H9 (cell line): ENCODE data around the gene UNC80. TPM values are rescaled to one million over a fixed set of nuclear protein-coding genes. Genes with fewer than 3 reads are reported as not detected.

Experiments used
- DNase-seq: peaks from one replicate; pipeline ENCODE4 v3.0.0-alpha.2; 2017
- H2AFZ ChIP-seq: one replicate; pipeline ENCODE4 v1.6.1; 2013; ENCODE audit warnings: mild to moderate bottlenecking, low read length, control low read depth, moderate library complexity
- H2AK5ac ChIP-seq: 2 replicates; pipeline ENCODE4 v1.6.1; 2013; ENCODE audit warnings: low read length, control low read depth, mixed read lengths; ENCODE audit not compliant: insufficient read length
- H2BK120ac ChIP-seq: one replicate; pipeline ENCODE4 v1.6.1; 2013; ENCODE audit warnings: low read depth, mild to moderate bottlenecking, low read length, control low read depth, inconsistent platforms; ENCODE audit not compliant: poor library complexity, severe bottlenecking
- H2BK12ac ChIP-seq: 2 replicates; pipeline ENCODE4 v1.6.1; 2013; ENCODE audit warnings: low read length, control low read depth, mixed read lengths, low read depth; ENCODE audit not compliant: insufficient read length
- H2BK15ac ChIP-seq: 2 replicates; pipeline ENCODE4 v1.6.1; 2013; ENCODE audit warnings: low read depth, low read length, control low read depth
- H2BK20ac ChIP-seq: one replicate; pipeline ENCODE4 v1.6.1; 2013; ENCODE audit warnings: low read depth, mild to moderate bottlenecking, low read length, control low read depth, inconsistent platforms; ENCODE audit not compliant: poor library complexity, severe bottlenecking
- H2BK5ac ChIP-seq: 2 replicates; pipeline ENCODE4 v1.6.1; 2013; ENCODE audit warnings: low read length, control low read depth, mixed read lengths; ENCODE audit not compliant: insufficient read length
- H3K14ac ChIP-seq: 2 replicates; pipeline ENCODE4 v1.6.1; 2013; ENCODE audit warnings: low read length, control low read depth; ENCODE audit not compliant: insufficient read depth
- H3K18ac ChIP-seq: 2 replicates; pipeline ENCODE4 v1.6.1; 2013; ENCODE audit warnings: low read depth, mild to moderate bottlenecking, mixed read lengths, low read length, control low read depth; ENCODE audit not compliant: insufficient read length
- H3K23ac ChIP-seq: 2 replicates; pipeline ENCODE4 v1.6.1; 2013; ENCODE audit warnings: low read length, control low read depth, mixed read lengths, low read depth; ENCODE audit not compliant: insufficient read length
- H3K23me2 ChIP-seq: 2 replicates; pipeline ENCODE4 v1.6.1; 2013; ENCODE audit warnings: low read depth, mild to moderate bottlenecking, mixed read lengths, low read length, control low read depth; ENCODE audit not compliant: insufficient read length, poor library complexity, severe bottlenecking
- H3K27ac ChIP-seq: 2 replicates; pipeline ENCODE4 v1.5.1; 2013; ENCODE audit warnings: low read length, control low read depth, mixed read lengths, low read depth; ENCODE audit not compliant: insufficient read length
- H3K27me3 ChIP-seq: 2 replicates; pipeline ENCODE4 v1.6.1; 2013; ENCODE audit warnings: low read length, control low read depth, inconsistent platforms; ENCODE audit not compliant: insufficient read depth
- H3K4ac ChIP-seq: 2 replicates; pipeline ENCODE4 v1.6.1; 2013; ENCODE audit warnings: low read depth, mild to moderate bottlenecking, control low read depth, inconsistent platforms, low read length, moderate library complexity
- H3K4me1 ChIP-seq: 2 replicates; pipeline ENCODE4 v1.6.1; 2013; ENCODE audit warnings: low read length, control low read depth, inconsistent platforms; ENCODE audit not compliant: insufficient read depth
- H3K4me2 ChIP-seq: 2 replicates; pipeline ENCODE4 v1.6.1; 2013; ENCODE audit warnings: low read length, control low read depth, mixed read lengths; ENCODE audit not compliant: insufficient read length, insufficient read depth
- H3K56ac ChIP-seq: 2 replicates; pipeline ENCODE4 v1.6.1; 2013; ENCODE audit warnings: low read depth, mild to moderate bottlenecking, mixed read lengths, low read length, control low read depth; ENCODE audit not compliant: insufficient read length
- H3K79me1 ChIP-seq: 2 replicates; pipeline ENCODE4 v1.6.1; 2013; ENCODE audit warnings: low read depth, mild to moderate bottlenecking, moderate library complexity, low read length, control low read depth, inconsistent platforms; ENCODE audit not compliant: insufficient read depth, poor library complexity, severe bottlenecking
- H3K79me2 ChIP-seq: 2 replicates; pipeline ENCODE4 v1.6.1; 2013; ENCODE audit warnings: low read length, control low read depth, inconsistent platforms; ENCODE audit not compliant: insufficient read depth
- H3K9ac ChIP-seq: 2 replicates; pipeline ENCODE4 v1.6.1; 2013; ENCODE audit warnings: low read length, control low read depth, mixed read lengths; ENCODE audit not compliant: insufficient read length; ENCODE audit errors: extremely low read depth
- H3K9me3 ChIP-seq: one replicate; pipeline ENCODE4 v1.6.1; 2013; ENCODE audit warnings: low read depth, low read length, inconsistent platforms; ENCODE audit not compliant: control insufficient read depth
- H3T11ph ChIP-seq: one replicate; pipeline ENCODE4 v1.6.1; 2013; ENCODE audit warnings: mild to moderate bottlenecking, low read length, control low read depth, inconsistent platforms
- H4K20me1 ChIP-seq: one replicate; pipeline ENCODE4 v1.6.1; 2013; ENCODE audit not compliant: control insufficient read depth, insufficient read length, insufficient read depth
- H4K5ac ChIP-seq: 2 replicates; pipeline ENCODE4 v1.6.1; 2013; ENCODE audit warnings: low read depth, mild to moderate bottlenecking, mixed read lengths, low read length, control low read depth; ENCODE audit not compliant: insufficient read length
- H4K8ac ChIP-seq: replicated peaks from 2 replicates; pipeline ENCODE4 v1.6.1; 2013; ENCODE audit warnings: low read length, control low read depth, mixed read lengths, low read depth; ENCODE audit not compliant: insufficient read length
- H4K91ac ChIP-seq: 2 replicates; pipeline ENCODE4 v1.6.1; 2013; ENCODE audit warnings: low read depth, mild to moderate bottlenecking, moderate library complexity, mixed read lengths, low read length, control low read depth; ENCODE audit not compliant: insufficient read length
- H3K27ac Mint-ChIP-seq, 3 experiments: 2 replicates in 2 of 3; 3 replicates in 1 of 3; pipeline ENCODE4 v1.8.0; 2020 to 2021; ENCODE audit warnings: mixed read lengths in 3 of 3, mild to moderate bottlenecking in 1 of 3, moderate library complexity in 1 of 3
- H3K27me3 Mint-ChIP-seq: 2 replicates; pipeline ENCODE4 v1.8.0; 2021; ENCODE audit warnings: low read depth, mild to moderate bottlenecking, moderate library complexity, mixed read lengths
- H3K36me3 Mint-ChIP-seq, 3 experiments: 2 replicates in 2 of 3; 3 replicates in 1 of 3; pipeline ENCODE4 v1.8.0; 2020 to 2021; ENCODE audit warnings: low read depth in 3 of 3, mixed read lengths in 3 of 3; ENCODE audit not compliant: insufficient read depth in 1 of 3
- H3K4me1 Mint-ChIP-seq, 2 experiments: 2 replicates each; pipeline ENCODE4 v1.8.0; 2020; ENCODE audit warnings: mixed read lengths in 2 of 2
- H3K4me3 Mint-ChIP-seq, 2 experiments: 2 replicates in 1 of 2; 3 replicates in 1 of 2; pipeline ENCODE4 v1.8.0; 2020 to 2021; ENCODE audit warnings: mild to moderate bottlenecking in 2 of 2, mixed read lengths in 2 of 2, moderate library complexity in 1 of 2
- H3K9me3 Mint-ChIP-seq, 2 experiments: 2 replicates in 1 of 2; 3 replicates in 1 of 2; pipeline ENCODE4 v1.8.0; 2020; ENCODE audit warnings: mild to moderate bottlenecking in 2 of 2, mixed read lengths in 2 of 2, moderate library complexity in 1 of 2
- WGBS: extraction: QIAGEN DNeasy Blood & Tissue Kit; methylation state at CpG from one replicate; pipeline ENCODE4 v1.1.7; 2013; ENCODE audit warnings: missing lambda C conversion rate, low lambda C conversion rate, mixed read lengths; ENCODE audit not compliant: insufficient read length; ENCODE audit errors: extremely low coverage; 5-methylcytosine and 5-hydroxymethylcytosine counted together
- total RNA-seq: library from RNA; stranded (reverse); gene quantifications from 2 replicates; pipeline ENCODE4 v1.2.1, GENCODE V29; 2021
- TF ChIP-seq, protein P1 (sequence below): fragments of 200-600 bp; sonication (generic); conservative IDR thresholded peaks from 3 replicates; pipeline ENCODE4 v1.8.0; 2021; ENCODE audit warnings: antibody characterized with exemption, mild to moderate bottlenecking

Gene UNC80
- total RNA-seq, 1 experiment from 2014 or later: 0.52 TPM

- peaks cover 12 to 38% (median 34%) of the 10 kb centered on the region in 3 experiments; a peak in 6 of 7 replicates for H3K36me3 Mint-ChIP-seq
- no peaks in the 10 kb centered on the region for H4K20me1 ChIP-seq
- H4K8ac ChIP-seq: no peak overlapping the region
- peaks cover 43% of the 10 kb centered on the region; the same call in 1 of the 2 replicates for H3K79me2 ChIP-seq
- no peak overlapping the region for H3K4ac ChIP-seq
- no peak overlapping the region for H3K14ac ChIP-seq
- H3K27ac Mint-ChIP-seq: no peak overlapping the region
- H2BK12ac ChIP-seq: no peak overlapping the region
- no peak overlapping the region for H2BK120ac ChIP-seq
- H2BK20ac ChIP-seq: no peak overlapping the region
- WGBS: no CpG with 5 or more reads among the region's 2 CpGs
- no peak overlapping the region for H2BK15ac ChIP-seq
- H3K18ac ChIP-seq: no peak overlapping the region
- no peak overlapping the region for H2AFZ ChIP-seq
- no peak overlapping the region for H4K5ac ChIP-seq
- H3K4me1 Mint-ChIP-seq: peaks cover 12 to 14% of the 10 kb centered on the region in 2 experiments
- H2BK5ac ChIP-seq: no peak overlapping the region
- H4K91ac ChIP-seq: no peak overlapping the region
- no peak overlapping the region for H2AK5ac ChIP-seq
- no peaks in the 10 kb centered on the region for H3K27me3 Mint-ChIP-seq
- no peaks in the 10 kb centered on the region for H3K9me3 ChIP-seq
- peaks cover 4% of the 10 kb centered on the region for H3K23me2 ChIP-seq
- no peaks in the 10 kb centered on the region for H3K4me1 ChIP-seq
- no peak for DNase-seq
- H3K9me3 Mint-ChIP-seq: no peaks in the 10 kb centered on the region
- no peaks in the 10 kb centered on the region for H3K27me3 ChIP-seq
- TF ChIP-seq, protein P1, sequence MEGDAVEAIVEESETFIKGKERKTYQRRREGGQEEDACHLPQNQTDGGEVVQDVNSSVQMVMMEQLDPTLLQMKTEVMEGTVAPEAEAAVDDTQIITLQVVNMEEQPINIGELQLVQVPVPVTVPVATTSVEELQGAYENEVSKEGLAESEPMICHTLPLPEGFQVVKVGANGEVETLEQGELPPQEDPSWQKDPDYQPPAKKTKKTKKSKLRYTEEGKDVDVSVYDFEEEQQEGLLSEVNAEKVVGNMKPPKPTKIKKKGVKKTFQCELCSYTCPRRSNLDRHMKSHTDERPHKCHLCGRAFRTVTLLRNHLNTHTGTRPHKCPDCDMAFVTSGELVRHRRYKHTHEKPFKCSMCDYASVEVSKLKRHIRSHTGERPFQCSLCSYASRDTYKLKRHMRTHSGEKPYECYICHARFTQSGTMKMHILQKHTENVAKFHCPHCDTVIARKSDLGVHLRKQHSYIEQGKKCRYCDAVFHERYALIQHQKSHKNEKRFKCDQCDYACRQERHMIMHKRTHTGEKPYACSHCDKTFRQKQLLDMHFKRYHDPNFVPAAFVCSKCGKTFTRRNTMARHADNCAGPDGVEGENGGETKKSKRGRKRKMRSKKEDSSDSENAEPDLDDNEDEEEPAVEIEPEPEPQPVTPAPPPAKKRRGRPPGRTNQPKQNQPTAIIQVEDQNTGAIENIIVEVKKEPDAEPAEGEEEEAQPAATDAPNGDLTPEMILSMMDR: no peak
- no peak overlapping the region for H3K4me3 Mint-ChIP-seq
- H3K4me2 ChIP-seq: no peak overlapping the region
- no peak overlapping the region for H3K23ac ChIP-seq
- H3T11ph ChIP-seq: no peak overlapping the region
- no peak overlapping the region for H3K56ac ChIP-seq
- no peak overlapping the region for H3K9ac ChIP-seq
- no peak overlapping the region for H3K27ac ChIP-seq
- peaks cover 10% of the 10 kb centered on the region for H3K79me1 ChIP-seq
These were observed 236.3 kb downstream of the UNC80 start for GRCh38 chr2:210007895-210008294.
